Astrocyte of the spinal cord (primary cell): ENCODE data around the gene CDK5RAP2.

ENCODE experiments used
- DNase-seq: peaks from one replicate; pipeline ENCODE4 v3.0.0; 2011; ENCODE audit warnings: low read depth, low spot score
- H3K4me3 ChIP-seq: 2 replicates; pipeline ENCODE4 v1.5.1; 2011; ENCODE audit warnings: low read depth, mild to moderate bottlenecking, low read length, moderate library complexity
- CTCF ChIP-seq: IDR thresholded peaks from 2 replicates; pipeline ENCODE4 v1.5.1; 2012; ENCODE audit warnings: low read depth, mild to moderate bottlenecking, low read length, inconsistent platforms
- in situ Hi-C: cut with HindIII; loops from 2 replicates; pipeline ENCODE4 v1.10.0; 2017; ENCODE audit warnings: low sequenced_read_pairs

CDK5RAP2 gene

GRCh38 chr9:120436446-120436845 is 143.5 kb downstream of the CDK5RAP2 start:
- in situ Hi-C loops: no loop called here
- TF ChIP-seq CTCF: no peak
- DNase-seq: no peak
- no peak overlapping the region for H3K4me3 ChIP-seq

DNA sequence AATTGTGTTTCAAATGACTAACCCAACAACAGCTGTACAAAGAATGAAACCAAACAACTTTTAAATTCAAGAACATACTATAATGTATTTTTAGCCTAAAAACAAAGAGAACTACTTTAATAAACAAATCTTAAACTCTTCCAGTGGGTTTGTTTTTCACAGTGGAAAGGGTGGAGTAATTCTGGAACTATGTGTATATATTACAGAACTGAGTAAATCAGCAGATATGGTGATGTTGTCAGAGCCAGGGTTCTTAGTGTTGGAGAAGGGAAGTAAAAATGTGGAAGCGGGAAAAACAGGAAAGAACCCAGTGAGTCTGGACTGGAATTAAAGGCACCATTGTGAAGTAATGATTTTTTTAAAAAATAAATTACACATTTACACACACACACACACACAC is 144.9 kb downstream of the CDK5RAP2 start:
- no peak for TF ChIP-seq CTCF
- no peak overlapping the region for H3K4me3 ChIP-seq
- in situ Hi-C loops: no loop called here
- peak; percentile 23 for DNase-seq

- no peak for TF ChIP-seq CTCF
- DNase-seq: peak; percentile 57
- no peak overlapping the region for H3K4me3 ChIP-seq
- in situ Hi-C loops: no loop called here
These were observed 145.4 kb downstream of the CDK5RAP2 start for GRCh38 chr9:120434532-120434931.

DNA sequence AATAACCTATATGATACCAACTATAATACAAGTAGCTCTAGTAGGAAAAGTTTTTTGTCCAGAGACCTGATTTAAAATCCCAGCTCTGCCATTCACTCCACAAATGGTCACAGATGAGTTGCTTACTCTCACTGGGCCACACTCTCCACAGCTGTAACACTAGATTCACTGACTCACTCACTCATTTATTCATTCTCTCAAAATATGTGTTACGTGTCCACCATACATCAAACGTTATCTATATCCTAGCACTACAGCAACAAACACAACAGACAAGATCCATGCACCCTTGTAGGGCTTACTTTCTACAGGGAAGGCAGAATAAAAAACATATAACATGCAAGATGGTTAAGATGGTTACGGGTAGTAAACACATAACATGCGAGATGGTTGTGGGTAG is 146.3 kb downstream of the CDK5RAP2 start:
- in situ Hi-C loops: no loop called here
- no peak for DNase-seq
- H3K4me3 ChIP-seq: no peak overlapping the region
- no peak for TF ChIP-seq CTCF

GRCh38 chr9:120432600-120432999 is 147.4 kb downstream of the CDK5RAP2 start:
- no peak for DNase-seq
- in situ Hi-C loops: no loop called here
- TF ChIP-seq CTCF: no peak
- no peak overlapping the region for H3K4me3 ChIP-seq

- in situ Hi-C loops: no loop called here
- no peak for TF ChIP-seq CTCF
- H3K4me3 ChIP-seq: no peak overlapping the region
- no peak for DNase-seq
These were observed 148.7 kb downstream of the CDK5RAP2 start for GRCh38 chr9:120431268-120431667.

GRCh38 chr9:120424248-120424647 is 155.7 kb downstream of the CDK5RAP2 start:
- in situ Hi-C loops: no loop called here
- no peak overlapping the region for H3K4me3 ChIP-seq
- DNase-seq: no peak
- TF ChIP-seq CTCF: no peak
